ENCODE data around the gene KNTC1. TPM values are rescaled to one million over a fixed set of nuclear protein-coding genes. Genes with fewer than 3 reads are reported as not detected.
"Not testable (repeated sequence)": the region's sequence is repeated elsewhere in the genome, so short reads cannot be mapped to it uniquely, and the experiment has no call there.

The KNTC1 gene
- 10 to 100 TPM; 33.8 to 71.3 (median 55.2) TPM for polyA plus RNA-seq (ENCODE audit: insufficient read depth in 1 of 5, insufficient read length in 5 of 5, low replicate concordance in 1 of 5)
- long read RNA-seq, donor 1, partial matches to known transcripts, result 0 of 2 reads
- long read RNA-seq, donor 1, other reads (novel, unspliced or antisense), result 0 of 2 reads
- long read RNA-seq, donor 2, result 0 reads
- long read RNA-seq, donor 3, result 0 reads
- long read RNA-seq, donor 4, partial matches to known transcripts, result 0 of 1 reads
- long read RNA-seq, donor 4, other reads (novel, unspliced or antisense), result 0 of 1 reads
- long read RNA-seq, donor 5, partial matches to known transcripts, result 0 of 1 reads
- long read RNA-seq, donor 5, other reads (novel, unspliced or antisense), result 0 of 1 reads
- long read RNA-seq, donor 6, result 0 reads
- long read RNA-seq, donor 7, partial matches to known transcripts, result 0 of 1 reads
- long read RNA-seq, donor 7, other reads (novel, unspliced or antisense), result 0 of 1 reads
- long read RNA-seq, donor 8, partial matches to known transcripts, result 0 of 1 reads
- long read RNA-seq, donor 8, other reads (novel, unspliced or antisense), result 0 of 1 reads

- peak; percentile 99 for DNase-seq
Measured at GRCh38 chr12:122526683-122527477, at the start of gene KNTC1, which contains the start of gene RSRC2. TSS of gene KNTC1 (plus strand) at chr12:122527249. CDS start at chr12:122530064, 2,815 bp downstream. TSS of gene RSRC2 (minus strand) at chr12:122526936. CDS start at chr12:122526853, 83 bp downstream.

DNA sequence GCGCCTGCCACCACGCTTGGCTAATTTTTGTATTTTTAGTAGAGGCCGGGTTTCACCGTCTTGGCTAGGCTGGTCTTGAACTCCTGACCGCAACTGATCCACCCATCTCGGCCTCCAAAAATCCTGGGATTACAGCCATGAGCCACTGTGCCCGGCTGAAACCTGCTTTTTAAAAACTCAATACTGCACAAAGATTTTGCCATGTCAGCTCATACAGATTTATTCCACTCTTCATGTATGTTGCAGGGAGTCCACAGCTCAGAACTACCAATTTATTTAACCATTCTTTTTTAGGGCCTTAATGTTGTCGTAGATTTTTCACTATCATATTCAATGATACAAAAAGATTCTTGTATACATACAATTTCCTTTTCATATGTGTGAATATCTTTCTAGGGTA, 46.3 kb upstream of the KNTC1 start:
- no peak for DNase-seq

DNA sequence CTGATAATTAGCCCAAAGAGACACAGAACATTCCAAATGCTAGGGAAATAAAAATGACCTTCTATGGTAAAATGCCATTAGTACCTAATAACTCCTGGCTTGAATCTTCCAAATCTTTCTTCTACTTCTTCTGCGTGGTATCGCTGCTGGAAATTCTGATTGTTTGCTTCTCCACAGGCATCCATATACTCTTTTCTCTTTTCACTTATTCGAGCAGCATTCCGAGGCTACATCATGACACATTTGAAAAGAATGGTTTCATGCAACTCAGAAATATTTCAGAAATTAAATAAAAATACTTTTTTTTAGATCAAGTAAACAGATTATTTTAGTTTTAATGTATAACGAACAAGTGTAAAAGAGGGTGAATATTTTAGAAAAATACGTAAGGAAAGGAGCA, 45.2 kb upstream of the KNTC1 start:
- DNase-seq, result no peak

DNA sequence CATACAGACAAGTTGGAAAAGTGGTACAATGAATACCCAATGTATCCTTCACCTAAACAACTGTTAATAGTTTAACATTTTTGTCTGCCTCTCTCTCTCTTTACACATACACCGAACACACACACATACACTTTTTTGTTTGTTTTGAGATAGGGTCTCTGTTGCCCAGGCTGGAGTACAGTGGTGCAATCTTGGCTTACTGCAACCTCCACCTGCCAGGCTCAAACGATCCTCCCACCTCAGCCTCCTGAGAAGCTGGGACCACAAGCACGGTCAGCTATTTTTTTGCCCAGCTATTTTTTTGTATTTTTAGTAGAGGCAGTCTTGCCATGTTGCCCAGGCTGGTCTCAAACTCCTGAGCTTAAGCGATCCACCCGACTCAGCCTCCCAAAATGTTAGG, 43.1 kb upstream of the KNTC1 start:
- DNase-seq, result no peak

DNA sequence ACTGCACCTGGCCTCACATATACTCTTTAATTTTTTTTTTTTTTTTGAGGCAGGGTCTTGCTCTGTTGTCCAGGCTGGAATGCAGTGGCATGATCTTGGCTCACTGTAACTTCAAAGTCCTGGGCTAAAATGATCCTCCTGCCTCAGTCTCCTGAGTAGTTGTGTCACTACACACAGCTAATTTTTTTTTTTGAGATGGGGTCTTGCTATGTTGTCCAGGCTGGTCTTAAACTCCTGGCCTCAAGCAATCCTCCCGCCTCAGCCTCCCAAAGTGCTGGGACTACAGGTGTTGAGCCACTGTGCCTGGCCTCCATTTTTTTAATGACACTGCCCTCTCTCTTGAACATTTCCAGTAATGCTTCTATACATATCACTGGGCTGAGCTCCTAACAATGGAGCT, 42.7 kb upstream of the KNTC1 start:
- DNase-seq, result not testable (repeated sequence)

- not testable (repeated sequence) for DNase-seq
Measured at GRCh38 chr12:122486360-122486759, 40.7 kb upstream of the KNTC1 start.

DNA sequence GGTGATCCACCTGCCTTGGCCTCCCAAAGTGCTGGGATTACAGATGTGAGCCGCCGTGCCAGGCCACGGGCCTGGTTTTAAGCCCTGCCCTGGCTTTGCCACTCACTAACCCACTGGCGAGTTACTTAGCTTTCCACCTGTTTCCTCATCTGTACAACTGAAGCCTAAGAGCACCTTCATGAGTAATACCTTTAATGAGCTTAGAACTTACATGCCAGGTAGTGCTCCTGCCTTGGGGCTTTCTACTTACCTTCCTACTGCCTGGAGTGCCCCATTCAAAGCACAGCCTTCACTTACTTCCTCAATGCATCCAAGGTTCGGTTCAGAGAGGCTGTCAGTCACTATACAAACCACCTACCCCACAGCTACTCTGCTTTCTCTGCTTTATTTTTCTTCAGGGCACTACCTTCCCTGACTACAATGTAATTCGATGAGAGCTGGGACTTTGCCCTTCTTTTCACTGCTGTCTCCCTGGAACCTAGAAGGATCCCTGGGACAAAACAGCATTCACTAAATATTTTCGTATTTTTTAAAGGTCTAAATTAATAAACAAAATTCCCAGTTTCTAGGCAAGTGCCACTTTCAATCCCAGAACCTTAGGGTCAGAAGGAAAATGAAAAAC, 40.1 kb upstream of the KNTC1 start:
- no peak for DNase-seq

DNA sequence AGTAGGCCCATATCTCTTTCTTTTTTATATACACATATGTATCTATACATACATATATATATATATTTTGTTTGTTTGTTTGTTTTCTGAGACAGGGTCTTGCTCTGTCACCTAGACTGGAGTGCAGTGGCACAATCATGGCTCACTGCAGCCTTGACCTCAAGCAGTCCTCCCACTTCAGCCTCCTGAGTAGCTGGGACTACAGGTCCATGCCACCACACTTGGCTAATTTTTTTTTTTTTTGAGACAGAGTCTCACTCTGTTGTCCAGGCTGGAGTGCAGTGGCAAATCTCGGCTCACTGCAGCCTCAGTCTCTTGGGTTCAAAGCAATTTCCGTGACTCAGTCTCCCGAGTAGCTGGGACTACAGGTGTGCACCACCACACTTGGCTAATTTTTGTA, 39.2 kb upstream of the KNTC1 start:
- not testable (repeated sequence) for DNase-seq

GRCh38 chr12:122489038-122489437, 38.0 kb upstream of the KNTC1 start:
- no peak for DNase-seq

DNA sequence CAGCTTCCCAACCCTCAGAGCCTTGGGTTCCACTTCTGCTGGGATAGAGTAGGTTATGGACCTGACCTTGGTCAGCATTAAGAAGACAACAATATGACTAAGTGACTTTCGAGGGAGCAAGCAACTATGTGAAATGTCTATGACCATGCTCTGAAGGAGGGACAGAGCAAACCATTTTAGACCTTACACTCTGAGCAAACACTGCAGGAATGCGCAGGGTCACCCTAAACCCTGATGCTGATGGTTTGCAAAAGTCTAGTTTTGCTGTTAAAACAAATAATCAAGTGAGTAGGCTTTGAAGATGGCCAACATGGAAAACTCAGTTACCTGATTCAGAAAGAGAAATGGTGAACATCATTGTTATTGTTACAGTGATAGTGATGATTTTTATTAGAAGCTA, 35.1 kb upstream of the KNTC1 start:
- no peak for DNase-seq

DNA sequence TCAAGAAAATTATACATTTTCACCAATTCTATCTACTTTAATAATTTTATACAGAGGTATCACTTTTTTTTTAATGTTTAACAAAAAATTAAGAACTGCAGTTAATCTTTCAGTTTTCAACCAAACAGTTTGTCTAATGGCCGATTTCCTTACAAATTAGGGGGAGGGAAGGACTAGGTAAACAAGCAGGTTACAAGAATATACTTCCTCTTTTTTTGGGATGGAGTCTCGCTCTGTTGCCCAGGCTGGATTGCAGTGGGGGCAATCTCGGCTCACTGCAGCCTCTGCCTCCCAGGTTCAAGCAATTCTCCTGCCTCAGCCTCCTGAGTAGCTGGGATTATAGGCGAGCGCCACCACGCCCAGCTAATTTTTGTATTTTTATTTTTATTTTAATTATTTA, 33.8 kb upstream of the KNTC1 start:
- not testable (repeated sequence) for DNase-seq

GRCh38 chr12:122495258-122495657, 31.8 kb upstream of the KNTC1 start:
- no peak for DNase-seq

- DNase-seq, result peak; percentile 67 to 73
Measured at GRCh38 chr12:122499991-122500684, 26.9 kb upstream of the KNTC1 start.

DNA sequence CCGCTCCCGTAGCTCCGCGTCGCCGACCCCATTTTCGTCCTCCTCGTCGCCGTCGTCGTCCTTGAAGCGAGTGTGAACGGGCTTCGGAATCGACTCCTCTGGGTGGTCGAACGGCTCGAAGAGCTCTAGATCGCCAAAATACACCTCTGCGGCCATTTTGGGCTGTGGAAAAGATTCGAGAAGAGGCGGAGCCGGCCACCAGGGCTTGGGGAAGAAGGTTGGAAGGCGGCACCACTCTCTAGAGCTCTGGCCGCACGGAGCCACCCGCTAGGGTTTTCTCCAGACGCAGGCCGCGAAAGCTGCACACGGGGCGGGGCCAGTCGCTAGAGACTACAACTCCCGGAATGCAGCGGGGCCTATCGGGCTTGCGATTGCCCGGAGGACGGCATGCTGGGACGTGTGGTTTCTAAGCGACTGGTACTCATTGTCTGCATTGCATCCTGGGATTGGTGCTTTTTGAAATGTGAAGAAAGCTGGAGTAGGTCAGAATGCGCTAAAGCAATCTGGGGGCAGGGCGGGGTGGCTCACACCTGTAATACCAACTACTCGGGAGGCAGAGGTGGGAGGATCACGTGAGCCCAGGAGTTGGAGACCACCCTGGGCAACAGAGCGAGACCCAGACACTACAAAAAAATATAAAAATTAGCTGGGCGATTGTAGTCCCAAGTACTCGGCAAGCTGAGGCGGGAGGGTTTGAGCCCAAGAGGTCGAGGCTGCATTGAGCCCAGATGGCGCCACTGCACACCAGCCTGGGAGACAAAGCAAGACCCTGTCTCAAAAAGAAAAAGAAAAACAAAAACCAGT, 26.2 kb upstream of the KNTC1 start, which contains the start of gene ZCCHC8:
TSS of gene ZCCHC8 (minus strand) at position 248 of the 804 bp plus-strand sequence. CDS start at position 156, 92 bp downstream.
- DNase-seq, result peak; percentile 96 to 97

GRCh38 chr12:122501489-122501989, 25.5 kb upstream of the KNTC1 start:
- no peak for DNase-seq

GRCh38 chr12:122503147-122503751, 23.8 kb upstream of the KNTC1 start:
- DNase-seq, result no peak

DNA sequence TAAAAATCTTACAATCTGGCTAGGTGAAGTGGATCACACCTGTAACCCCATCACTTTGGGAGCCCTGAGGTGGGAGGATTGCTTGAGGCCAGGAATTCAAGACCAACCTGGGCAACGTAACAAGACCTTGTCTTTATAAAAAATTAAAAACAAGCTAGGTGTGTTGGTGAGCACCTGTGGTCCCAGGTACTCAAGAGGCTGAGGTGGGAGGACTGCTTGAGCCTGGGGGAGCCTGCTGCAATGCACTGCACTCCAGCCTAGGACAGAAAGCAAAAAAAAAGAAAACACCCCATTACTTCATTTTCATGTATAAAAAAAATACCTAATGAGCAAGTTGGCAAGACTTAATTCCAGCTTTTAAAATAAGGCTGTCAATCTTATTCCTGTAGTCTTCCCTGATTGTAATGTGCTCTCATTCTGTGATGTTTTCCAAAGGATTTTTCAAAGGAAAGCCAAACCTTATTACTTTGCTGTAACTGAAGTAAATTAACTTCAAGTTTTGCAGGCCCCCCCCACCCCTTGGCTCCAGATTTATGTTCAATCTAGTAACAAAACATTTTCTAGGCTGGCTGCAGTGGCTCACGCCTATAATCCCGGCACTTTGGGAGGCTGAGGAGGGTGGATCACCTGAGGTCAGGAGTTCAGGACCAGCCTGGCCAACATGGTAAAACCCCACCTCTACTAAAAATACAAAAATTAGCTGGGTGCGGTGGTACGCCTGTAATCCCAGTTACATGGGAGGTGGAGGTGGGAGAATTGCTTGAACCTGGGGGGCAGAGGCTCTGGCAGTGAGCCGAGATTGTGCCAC, 23.1 kb upstream of the KNTC1 start:
- no peak for DNase-seq

DNA sequence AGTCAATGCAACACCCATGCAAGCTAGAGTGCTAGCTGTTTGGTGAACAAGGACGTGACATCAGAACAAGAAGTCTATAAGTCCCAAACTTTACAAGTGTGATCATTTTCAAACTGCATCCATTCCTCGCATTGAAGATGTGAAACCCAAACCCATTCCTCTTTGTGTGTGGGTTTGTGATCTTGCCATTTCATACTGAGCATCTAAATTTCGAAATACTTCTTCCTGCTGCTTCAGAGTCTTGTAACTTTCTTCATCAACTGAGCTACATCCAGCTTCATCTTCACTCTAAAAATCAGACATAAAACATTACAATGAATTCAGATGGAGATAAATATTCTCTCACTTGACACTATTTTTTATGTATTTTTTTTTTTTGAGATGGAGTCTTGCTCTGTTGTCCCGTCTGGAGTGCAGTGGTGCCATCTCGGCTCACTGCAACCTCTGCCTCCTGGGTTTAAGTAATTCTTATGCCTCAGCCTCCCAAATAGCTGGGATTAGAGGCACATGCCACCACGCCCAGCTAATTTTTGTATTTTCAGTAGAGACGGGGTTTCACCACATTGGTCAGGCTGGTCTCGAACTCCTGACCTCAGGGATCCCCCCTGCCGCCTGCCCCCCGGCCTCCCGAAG, 21.5 kb upstream of the KNTC1 start:
- no peak for DNase-seq
